Prostate gland (tissue), 2 donors: ENCODE data around the gene DHX40.

ENCODE experiments used
- POLR2A ChIP-seq: fragments of 450-650 bp; IDR thresholded peaks from one replicate; pipeline ENCODE4 v1.6.1; 2016; ENCODE audit warnings: antibody characterized with exemption, mild to moderate bottlenecking
- TF ChIP-seq, protein P1 (sequence below), 4 experiments: fragments of 200-600 bp in 2 of 4; fragments of 450-650 bp in 2 of 4; sonication (generic) in 2 of 4; IDR thresholded peaks; 1 replicate in 3 of 4; 2 replicates in 1 of 4; pipeline ENCODE4 v1.5.1; 2016 to 2019; ENCODE audit warnings: antibody characterized with exemption in 4 of 4, mild to moderate bottlenecking in 2 of 4, moderate library complexity in 2 of 4

DNA sequence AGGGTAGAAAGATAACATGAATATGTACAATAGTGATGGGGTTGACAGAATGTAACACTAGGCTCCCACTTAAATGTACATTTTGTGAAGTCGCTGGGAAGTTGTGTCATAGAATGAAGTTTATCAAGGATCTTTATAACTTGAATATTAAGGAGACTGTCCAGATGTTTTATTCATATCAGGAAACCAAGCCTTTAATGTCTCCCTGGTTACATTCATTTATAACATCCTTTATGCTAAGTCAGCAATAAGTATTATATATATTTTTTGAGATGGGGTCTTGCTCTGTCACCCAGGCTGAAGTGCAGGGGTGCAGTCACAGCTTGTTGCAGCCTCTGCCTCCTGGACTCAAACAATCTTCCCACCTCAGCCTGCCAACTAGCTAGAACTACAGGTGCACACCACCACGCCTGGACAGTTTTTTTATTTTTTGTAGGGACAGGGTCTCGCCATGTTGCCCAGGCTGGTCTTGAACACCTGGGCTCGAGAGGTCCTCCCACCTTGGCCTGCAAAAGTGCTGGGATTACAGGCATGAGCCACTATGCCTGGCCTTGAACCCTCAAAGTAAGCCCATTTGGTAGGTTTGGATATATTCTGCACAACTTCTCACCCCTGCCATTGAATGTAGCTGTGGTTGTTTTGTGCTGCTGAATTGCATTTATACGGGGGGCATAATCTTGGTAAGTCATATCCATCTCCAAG lies 68.4 kb downstream of the DHX40 start:
- TF ChIP-seq, protein P1, sequence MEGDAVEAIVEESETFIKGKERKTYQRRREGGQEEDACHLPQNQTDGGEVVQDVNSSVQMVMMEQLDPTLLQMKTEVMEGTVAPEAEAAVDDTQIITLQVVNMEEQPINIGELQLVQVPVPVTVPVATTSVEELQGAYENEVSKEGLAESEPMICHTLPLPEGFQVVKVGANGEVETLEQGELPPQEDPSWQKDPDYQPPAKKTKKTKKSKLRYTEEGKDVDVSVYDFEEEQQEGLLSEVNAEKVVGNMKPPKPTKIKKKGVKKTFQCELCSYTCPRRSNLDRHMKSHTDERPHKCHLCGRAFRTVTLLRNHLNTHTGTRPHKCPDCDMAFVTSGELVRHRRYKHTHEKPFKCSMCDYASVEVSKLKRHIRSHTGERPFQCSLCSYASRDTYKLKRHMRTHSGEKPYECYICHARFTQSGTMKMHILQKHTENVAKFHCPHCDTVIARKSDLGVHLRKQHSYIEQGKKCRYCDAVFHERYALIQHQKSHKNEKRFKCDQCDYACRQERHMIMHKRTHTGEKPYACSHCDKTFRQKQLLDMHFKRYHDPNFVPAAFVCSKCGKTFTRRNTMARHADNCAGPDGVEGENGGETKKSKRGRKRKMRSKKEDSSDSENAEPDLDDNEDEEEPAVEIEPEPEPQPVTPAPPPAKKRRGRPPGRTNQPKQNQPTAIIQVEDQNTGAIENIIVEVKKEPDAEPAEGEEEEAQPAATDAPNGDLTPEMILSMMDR (IDR thresholded peaks at IDR 0.05), result no peak
- no peak for TF ChIP-seq POLR2A
